Endothelial cell of umbilical vein (primary cell): ENCODE data around the gene HLA-DPB1. TPM values are rescaled to one million over a fixed set of nuclear protein-coding genes. Genes with fewer than 3 reads are reported as not detected.

Source experiments
- BruUV-seq: library from RNA; stranded (reverse); fragments of 400-500 nt; replicated peaks from 2 replicates; lab custom pipeline; 2021; lab: Mats Ljungman, UMichigan
- CTCF ChIA-PET: fragments of 300-600, 350-600 bp; sonication (Branson Sonifier 250); formaldehyde crosslinking; loops from one replicate; lab custom pipeline; 2021; ENCODE audit warnings: antibody characterized with exemption, inconsistent platforms; lab: Charles Lee
- POLR2A ChIA-PET: fragments of 300-600, 350-600 bp; sonication (Branson Sonifier 250); formaldehyde crosslinking; loops from one replicate; lab custom pipeline; 2021; ENCODE audit warnings: antibody characterized with exemption, inconsistent platforms; lab: Charles Lee
- DNase-seq: peaks from one replicate; pipeline ENCODE4 v3.0.0-alpha.2; 2011; ENCODE audit warnings: low read depth, low spot score
- FAIRE-seq: peaks from 2 replicates; lab custom pipeline; 2011; peaks lifted over from hg19 to GRCh38; lab: Jason Lieb, UNC
- H2AFZ ChIP-seq: 2 replicates; pipeline ENCODE4 v1.6.0; 2012; ENCODE audit warnings: low read depth, low read length, control low read depth, inconsistent platforms
- H3K27ac ChIP-seq: 2 replicates; pipeline ENCODE4 v1.5.1; 2011; ENCODE audit warnings: low read depth, mild to moderate bottlenecking, control low read depth, low read length, moderate library complexity; ENCODE audit not compliant: insufficient read depth
- H3K27me3 ChIP-seq, 2 experiments: 2 replicates each; pipeline versions ENCODE4 v1.6.0 to v1.6.1; 2011; ENCODE audit warnings: low read length in 2 of 2, mixed read lengths in 1 of 2; ENCODE audit not compliant: control insufficient read depth in 2 of 2, insufficient read depth in 2 of 2
- H3K36me3 ChIP-seq, 2 experiments: 2 replicates in 1 of 2; 3 replicates in 1 of 2; pipeline ENCODE4 v1.5.1; 2011; ENCODE audit warnings: low read length in 2 of 2, mild to moderate bottlenecking in 1 of 2, moderate library complexity in 1 of 2; ENCODE audit not compliant: control insufficient read depth in 2 of 2, insufficient read depth in 2 of 2; ENCODE audit errors: extremely low read depth in 1 of 2
- H3K4me1 ChIP-seq: 3 replicates; pipeline ENCODE4 v1.5.1; 2011; ENCODE audit warnings: mild to moderate bottlenecking, low read length; ENCODE audit not compliant: control insufficient read depth, insufficient read depth; ENCODE audit errors: extremely low read depth
- H3K4me2 ChIP-seq: 2 replicates; pipeline ENCODE4 v1.6.1; 2011; ENCODE audit warnings: low read length, control low read depth, mixed read lengths; ENCODE audit not compliant: insufficient read depth
- H3K4me3 ChIP-seq, 3 experiments: fragments of 200-600 bp in 1 of 3; sonication (generic), shearing (Covaris generic) in 1 of 3; replicated peaks in 1 of 3; 2 replicates each; pipeline ENCODE4 v1.5.1; 2011 to 2016; ENCODE audit warnings: control low read depth in 3 of 3, low read length in 3 of 3, mild to moderate bottlenecking in 2 of 3, inconsistent platforms in 1 of 3, low read depth in 1 of 3, moderate library complexity in 1 of 3; ENCODE audit not compliant: insufficient read depth in 1 of 3
- H3K79me2 ChIP-seq: 2 replicates; pipeline ENCODE4 v1.6.0; 2012; ENCODE audit warnings: low read length, inconsistent platforms; ENCODE audit not compliant: control insufficient read depth, insufficient read depth
- H3K9ac ChIP-seq: replicated peaks from 2 replicates; pipeline ENCODE3; 2011; ENCODE audit warnings: low read length, control low read depth; ENCODE audit not compliant: insufficient read depth; ENCODE audit errors: extremely low read depth
- H3K9me1 ChIP-seq: replicated peaks from 3 replicates; pipeline ENCODE4 v1.6.0; 2011; ENCODE audit warnings: mild to moderate bottlenecking, low read length; ENCODE audit not compliant: control insufficient read depth, insufficient read depth; ENCODE audit errors: extremely low read depth
- H3K9me3 ChIP-seq: replicated peaks from 2 replicates; pipeline ENCODE4 v1.5.1; 2012; ENCODE audit warnings: low read length, inconsistent platforms; ENCODE audit not compliant: control insufficient read depth, insufficient read depth
- H4K20me1 ChIP-seq: replicated peaks from 2 replicates; pipeline ENCODE3; 2011; ENCODE audit warnings: mild to moderate bottlenecking, low read length; ENCODE audit not compliant: control insufficient read depth, insufficient read depth; ENCODE audit errors: extremely low read depth
- EZH2 ChIP-seq: IDR thresholded peaks from 2 replicates; pipeline ENCODE4 v1.6.1; 2012; ENCODE audit warnings: borderline replicate concordance, low read depth, mild to moderate bottlenecking, moderate library complexity, low read length, inconsistent platforms; ENCODE audit not compliant: severe bottlenecking
- FOS ChIP-seq: IDR thresholded peaks from 2 replicates; pipeline ENCODE4 v1.6.1; 2011; ENCODE audit warnings: mild to moderate bottlenecking, low read length, moderate library complexity, borderline replicate concordance; ENCODE audit not compliant: insufficient read depth
- GATA2 ChIP-seq: IDR thresholded peaks from 2 replicates; pipeline ENCODE4 v1.7.0; 2011; ENCODE audit warnings: low read depth, mild to moderate bottlenecking, moderate library complexity, mixed read lengths, low read length; ENCODE audit not compliant: insufficient read length, insufficient read depth
- JUN ChIP-seq: IDR thresholded peaks from 2 replicates; pipeline ENCODE4 v1.6.1; 2011; ENCODE audit warnings: borderline replicate concordance, low read depth; ENCODE audit not compliant: insufficient read length, insufficient read depth
- MYC ChIP-seq: IDR thresholded peaks from one replicate; pipeline ENCODE4 v1.6.1; 2011; ENCODE audit warnings: mild to moderate bottlenecking, low read depth, low read length
- POLR2A ChIP-seq: IDR thresholded peaks from 2 replicates; pipeline ENCODE4 v1.6.1; 2012; ENCODE audit warnings: low read depth, mild to moderate bottlenecking, control low read depth, low read length
- POLR2AphosphoS5 ChIP-seq: IDR thresholded peaks from 2 replicates; pipeline ENCODE4 v1.6.1; 2012; ENCODE audit warnings: low read depth, mild to moderate bottlenecking, control low read depth, low read length, moderate library complexity; ENCODE audit not compliant: insufficient read depth
- dilution Hi-C: fragments of 300-500 bp; cut with MboI; formaldehyde crosslinking; loops from one replicate; pipeline ENCODE4 v1.15.0; 2019; ENCODE audit warnings: low sequenced_read_pairs; ENCODE audit not compliant: extremely low pct_ligation_motif_present
- intact Hi-C: fragments of 100-400 bp; cut with micrococcal nuclease; formaldehyde crosslinking; loops from one replicate; pipeline ENCODE4 v1.10.0; 2022
- polyA plus RNA-seq, 4 experiments: library from polyadenylated mRNA; depleted of rRNA in 3 of 4; stranded (reverse) in 3 of 4; unstranded in 1 of 4; fragments of >200 nt; gene quantifications; 2 replicates each; pipeline versions ENCODE4 v1.2.1 to v1.2.3, GENCODE V29; 2011 to 2012; ENCODE audit warnings: missing spikeins in 1 of 4
- total RNA-seq: library from RNA; stranded (reverse); gene quantifications from 2 replicates; pipeline ENCODE4 v1.2.3, GENCODE V29; 2021
- TF ChIP-seq, protein P1 (sequence below): IDR thresholded peaks from 2 replicates; pipeline ENCODE4 v1.6.1; 2011; ENCODE audit not compliant: insufficient read depth, insufficient read length
- TF ChIP-seq, protein P2 (sequence below), 2 donors: IDR thresholded peaks; 1 replicate in 1 of 2; 2 replicates in 1 of 2; pipeline ENCODE4 v1.5.1; 2011; ENCODE audit warnings: low read length in 2 of 2, mild to moderate bottlenecking in 2 of 2, moderate library complexity in 2 of 2, control low read depth in 1 of 2, inconsistent platforms in 1 of 2, low read depth in 1 of 2; ENCODE audit not compliant: insufficient read depth in 1 of 2; ENCODE audit errors: extremely low read depth in 1 of 2

The HLA-DPB1 gene
- total and polyA plus RNA-seq, 2 donors (not counting 3 experiments of a cell fraction or from before 2014, with no cell fraction given) = 2.3 to 38.0 TPM

DNA sequence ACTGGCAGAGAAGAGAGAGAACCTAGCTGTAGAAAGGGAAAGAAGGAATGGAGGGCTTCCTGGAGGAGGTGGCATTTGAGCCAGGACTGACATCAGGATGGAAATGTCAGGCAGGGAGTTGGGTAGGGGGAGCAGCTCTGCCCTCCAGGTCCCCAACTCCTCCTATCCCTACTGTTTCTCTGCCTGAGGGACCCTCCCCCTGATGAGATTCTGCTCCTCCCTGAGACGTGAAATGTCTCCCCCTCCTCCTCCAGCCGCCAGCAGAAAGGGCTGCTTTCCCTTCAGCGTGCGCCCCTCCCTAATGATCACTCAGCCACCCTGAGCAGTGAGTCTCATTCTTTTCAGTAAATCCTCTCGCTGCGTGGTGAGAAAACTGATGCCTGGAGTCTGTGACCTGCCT is 40.6 kb downstream of the HLA-DPB1 start:
- Histone ChIP-seq H3K36me3 (no peaks in the 10 kb centered on the region), H3K9ac (no peak overlapping the region), H3K9me1 (no peaks in the 10 kb centered on the region), H3K27me3 (peaks cover 58 to 59% of the 10 kb centered on the region in 2 experiments), H2AFZ (no peak overlapping the region), H3K79me2 (no peaks in the 10 kb centered on the region), H4K20me1 (no peaks in the 10 kb centered on the region), H3K4me1 (no peaks in the 10 kb centered on the region), H3K4me3 (no peak overlapping the region), H3K27ac (no peak overlapping the region), H3K9me3 (no peaks in the 10 kb centered on the region), H3K4me2 (no peak overlapping the region)
- intact Hi-C loops = no loop called here
- ChIA-PET CTCF (interaction anchor here (1.1 to 2.2 kb wide), 5 partner anchors 9 to 132 kb away, joined by 3 to 15 read pairs (median 5); no protein-coding TSS in a partner anchor), POLR2A (no interaction called here)
- DNase-seq (no peak), FAIRE-seq (no peak)
- no peak for TF ChIP-seq EZH2
- TF ChIP-seq POLR2AphosphoS5 = no peak
- no peak for TF ChIP-seq FOS
- no peak for TF ChIP-seq JUN
- no peak for TF ChIP-seq GATA2
- TF ChIP-seq, protein P1, sequence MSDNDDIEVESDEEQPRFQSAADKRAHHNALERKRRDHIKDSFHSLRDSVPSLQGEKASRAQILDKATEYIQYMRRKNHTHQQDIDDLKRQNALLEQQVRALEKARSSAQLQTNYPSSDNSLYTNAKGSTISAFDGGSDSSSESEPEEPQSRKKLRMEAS = no peak
- no peak for TF ChIP-seq POLR2A
- no peak for TF ChIP-seq MYC
- TF ChIP-seq, protein P2, sequence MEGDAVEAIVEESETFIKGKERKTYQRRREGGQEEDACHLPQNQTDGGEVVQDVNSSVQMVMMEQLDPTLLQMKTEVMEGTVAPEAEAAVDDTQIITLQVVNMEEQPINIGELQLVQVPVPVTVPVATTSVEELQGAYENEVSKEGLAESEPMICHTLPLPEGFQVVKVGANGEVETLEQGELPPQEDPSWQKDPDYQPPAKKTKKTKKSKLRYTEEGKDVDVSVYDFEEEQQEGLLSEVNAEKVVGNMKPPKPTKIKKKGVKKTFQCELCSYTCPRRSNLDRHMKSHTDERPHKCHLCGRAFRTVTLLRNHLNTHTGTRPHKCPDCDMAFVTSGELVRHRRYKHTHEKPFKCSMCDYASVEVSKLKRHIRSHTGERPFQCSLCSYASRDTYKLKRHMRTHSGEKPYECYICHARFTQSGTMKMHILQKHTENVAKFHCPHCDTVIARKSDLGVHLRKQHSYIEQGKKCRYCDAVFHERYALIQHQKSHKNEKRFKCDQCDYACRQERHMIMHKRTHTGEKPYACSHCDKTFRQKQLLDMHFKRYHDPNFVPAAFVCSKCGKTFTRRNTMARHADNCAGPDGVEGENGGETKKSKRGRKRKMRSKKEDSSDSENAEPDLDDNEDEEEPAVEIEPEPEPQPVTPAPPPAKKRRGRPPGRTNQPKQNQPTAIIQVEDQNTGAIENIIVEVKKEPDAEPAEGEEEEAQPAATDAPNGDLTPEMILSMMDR (IDR thresholded peaks at IDR 0.05; ENCODE audit: extremely low read depth in 1 of 2, insufficient read depth in 1 of 2, low read depth in 1 of 2, low read length in 2 of 2) = no peak
- dilution Hi-C loops = no loop called here
- no TSS peak for BruUV-seq
